GM18867 (cell line): ENCODE measurements around the gene MT1M.
"Not testable (repeated sequence)": the region's sequence is repeated elsewhere in the genome, so short reads cannot be mapped to it uniquely, and the experiment has no call there.

Experiments used
- ATAC-seq: cut with Tn5 transposase; IDR thresholded peaks from one replicate; pipeline ENCODE4 v1.9.1; 2021; ENCODE audit warnings: mild to moderate bottlenecking, moderate library complexity; ENCODE audit not compliant: unreplicated experiment

Gene MT1M

GRCh38 chr16:56645838-56646237, 13.4 kb downstream of the MT1M start:
- no peak for ATAC-seq

GRCh38 chr16:56647641-56648431, 15.4 kb downstream of the MT1M start:
- no peak for ATAC-seq

- ATAC-seq = no peak
These were observed 16.8 kb downstream of the MT1M start for GRCh38 chr16:56649271-56649670.

- no peak for ATAC-seq
These were observed 17.4 kb downstream of the MT1M start for GRCh38 chr16:56649820-56650219.

- no peak for ATAC-seq
These were observed 19.1 kb downstream of the MT1M start, which contains the start of gene MT1B for GRCh38 chr16:56651586-56651985. TSS of gene MT1B (plus strand) at chr16:56651886. CDS start at chr16:56651954, 68 bp downstream.

GRCh38 chr16:56652600-56652999, 20.1 kb downstream of the MT1M start:
- ATAC-seq = no peak

- no peak for ATAC-seq
These were observed 20.8 kb downstream of the MT1M start for GRCh38 chr16:56653218-56653617.

- ATAC-seq = peak; percentile 71
These were observed 25.3 kb downstream of the MT1M start, which contains the start of gene MT1F for GRCh38 chr16:56657555-56658326. TSS of gene MT1F (plus strand) at chr16:56657959. CDS start at chr16:56658059, 100 bp downstream.

- no peak for ATAC-seq
These were observed 25.9 kb downstream of the MT1M start for GRCh38 chr16:56658327-56658875.

GRCh38 chr16:56662357-56663354, 30.2 kb downstream of the MT1M start:
- ATAC-seq = no peak

- no peak for ATAC-seq
These were observed 32.0 kb downstream of the MT1M start for GRCh38 chr16:56664506-56664905.

GRCh38 chr16:56665286-56666261, 33.1 kb downstream of the MT1M start:
- ATAC-seq = not testable (repeated sequence)

GRCh38 chr16:56667581-56668571, 35.4 kb downstream of the MT1M start, which contains the start of gene MT1G:
TSS of gene MT1G (minus strand) at chr16:56668065. CDS start at chr16:56667993, 72 bp downstream.
- ATAC-seq = no peak

GRCh38 chr16:56669005-56669839, 36.8 kb downstream of the MT1M start, which contains the start of gene MT1H:
TSS of gene MT1H (plus strand) at chr16:56669814. CDS start at chr16:56669885, 71 bp downstream.
- no peak for ATAC-seq

- ATAC-seq = no peak
These were observed 37.6 kb downstream of the MT1M start for GRCh38 chr16:56669840-56670619.

GRCh38 chr16:56670620-56670934, 38.1 kb downstream of the MT1M start:
- ATAC-seq = no peak
